Embryonic facial prominence (tissue), 1 donor: ENCODE data around the gene OSBPL5.

Experiments used
- DNase-seq: peaks from one replicate; pipeline ENCODE4 v3.0.0-alpha.2; 2016; ENCODE audit errors: extremely low spot score

OSBPL5 gene

DNA sequence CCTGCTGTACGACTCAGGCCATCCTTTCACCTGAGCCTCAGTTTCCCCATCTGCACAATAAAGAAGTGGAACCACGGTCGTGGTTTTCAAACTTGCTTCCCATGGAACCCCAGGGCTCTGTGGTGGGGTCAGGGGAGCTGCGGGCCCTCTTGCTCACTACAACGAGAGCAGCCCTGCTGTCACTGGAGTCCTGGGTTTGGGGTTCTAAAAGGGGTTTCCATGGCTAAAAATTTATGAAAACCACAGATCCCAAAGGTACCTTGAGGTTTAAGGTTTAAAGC lies 62.5 kb downstream of the OSBPL5 start:
- DNase-seq, result no peak

DNA sequence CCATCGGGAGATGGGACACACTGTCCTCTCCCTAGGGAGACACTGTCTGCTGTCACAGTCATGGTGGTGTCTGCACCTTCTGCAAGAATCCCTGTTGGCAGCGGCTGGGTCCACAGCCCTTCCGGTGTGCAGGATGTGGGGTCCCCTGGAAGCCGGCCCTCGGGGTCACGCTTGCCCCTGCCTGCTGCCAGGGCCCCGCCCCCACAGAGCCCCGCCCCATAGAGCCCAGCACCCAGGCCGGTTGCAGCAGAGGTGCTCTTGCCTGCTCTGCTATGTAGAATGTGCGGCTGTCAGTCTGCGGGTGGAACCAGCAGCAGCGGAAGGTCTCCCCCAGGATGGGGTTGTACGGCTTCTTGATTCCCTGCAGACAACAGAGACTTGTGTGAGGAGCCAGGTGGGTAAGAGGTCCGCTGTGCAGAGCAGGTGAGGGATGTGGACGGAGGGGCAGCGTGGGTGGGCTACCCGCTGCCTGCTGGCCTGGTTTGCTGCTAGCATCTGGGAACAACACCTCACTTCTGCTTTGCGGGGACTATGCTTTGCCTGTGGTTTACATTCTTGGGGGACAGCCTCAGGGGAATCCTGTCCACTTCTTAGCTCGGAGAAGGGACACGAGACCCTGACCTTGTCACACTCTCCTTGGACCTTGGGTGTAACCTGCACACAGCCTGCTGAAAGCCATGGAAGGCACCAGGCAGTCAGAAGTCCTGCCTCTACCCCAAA lies 63.0 kb downstream of the OSBPL5 start:
- no peak for DNase-seq

DNA sequence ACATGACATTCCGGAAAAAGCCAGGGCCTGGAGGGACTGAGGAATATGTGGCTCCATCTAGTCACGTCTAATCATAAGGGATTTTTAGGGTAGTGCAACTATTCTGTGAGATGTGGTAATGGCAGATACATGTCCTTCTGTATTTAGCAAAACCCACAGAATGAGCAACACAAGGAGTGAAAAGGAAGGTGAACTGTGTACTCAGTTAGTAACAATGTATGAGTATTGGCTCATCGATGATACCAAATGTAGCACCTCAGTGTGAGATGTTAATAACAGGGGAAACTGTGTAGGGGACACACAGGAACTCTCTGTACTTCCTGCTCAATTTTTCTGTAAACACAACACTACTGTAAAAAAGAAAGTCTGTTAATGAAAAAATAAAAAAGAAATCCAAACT lies 65.9 kb downstream of the OSBPL5 start:
- no peak for DNase-seq

DNA sequence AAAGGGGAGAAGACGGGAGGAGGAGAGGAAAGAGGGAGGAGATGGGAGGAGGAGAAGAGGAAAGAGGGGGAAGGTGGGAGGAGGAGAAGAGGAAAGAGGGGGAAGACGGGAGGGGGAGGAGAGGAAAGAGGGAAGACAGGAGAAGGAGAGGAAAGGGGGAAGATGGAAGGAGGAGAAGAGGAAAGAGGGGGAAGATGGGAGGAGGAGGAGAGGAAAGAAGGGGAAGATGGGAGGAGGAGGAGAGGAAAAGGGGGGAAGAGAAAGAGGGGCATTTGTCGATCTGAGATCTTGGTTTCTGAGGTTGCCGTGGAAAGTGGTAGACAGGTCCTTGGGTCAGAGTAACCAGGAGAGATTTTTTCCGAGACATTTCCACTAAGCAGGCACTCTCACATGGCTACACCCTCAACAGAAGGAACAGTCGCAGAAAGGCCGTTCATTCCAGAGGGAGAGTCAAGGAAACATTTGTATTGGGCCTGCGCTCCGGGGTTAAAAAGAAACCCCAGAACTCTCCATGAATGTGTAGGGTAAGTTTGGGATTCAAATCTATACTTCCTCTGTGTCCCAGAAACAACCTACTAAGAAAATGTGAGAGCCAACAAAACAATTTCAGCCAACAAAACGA lies 68.1 kb downstream of the OSBPL5 start:
- DNase-seq, result no peak

DNA sequence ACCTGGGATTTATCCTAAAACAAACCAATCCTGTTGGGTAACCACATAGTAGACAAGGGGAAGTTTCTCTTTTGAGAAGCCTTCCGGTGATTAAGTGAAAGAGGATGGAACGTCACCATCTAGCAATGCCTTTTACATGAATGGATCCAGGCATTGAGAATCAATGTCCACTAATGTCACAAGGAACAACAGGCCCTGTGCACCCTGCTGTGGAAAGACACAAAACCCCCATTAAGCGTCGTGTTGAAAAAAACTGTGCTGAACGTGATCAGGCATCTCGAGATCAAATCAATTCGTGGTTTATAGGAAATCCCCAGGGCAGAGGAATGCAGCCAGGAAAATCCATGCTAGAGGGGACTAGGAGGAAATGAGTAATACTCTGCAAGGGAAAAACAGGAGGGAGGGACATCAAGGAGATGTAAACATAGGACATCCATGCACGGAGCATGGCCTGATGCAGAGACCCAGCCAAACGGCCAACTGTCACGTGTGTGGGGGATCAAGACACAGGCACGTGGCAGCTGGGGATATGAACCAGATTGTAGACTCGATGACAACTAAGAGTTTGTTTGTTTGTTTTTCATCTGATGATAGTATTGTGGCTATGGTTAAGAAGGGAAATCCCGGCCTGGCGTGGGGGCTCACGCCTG lies 69.3 kb downstream of the OSBPL5 start:
- DNase-seq, result peak; percentile 22

DNA sequence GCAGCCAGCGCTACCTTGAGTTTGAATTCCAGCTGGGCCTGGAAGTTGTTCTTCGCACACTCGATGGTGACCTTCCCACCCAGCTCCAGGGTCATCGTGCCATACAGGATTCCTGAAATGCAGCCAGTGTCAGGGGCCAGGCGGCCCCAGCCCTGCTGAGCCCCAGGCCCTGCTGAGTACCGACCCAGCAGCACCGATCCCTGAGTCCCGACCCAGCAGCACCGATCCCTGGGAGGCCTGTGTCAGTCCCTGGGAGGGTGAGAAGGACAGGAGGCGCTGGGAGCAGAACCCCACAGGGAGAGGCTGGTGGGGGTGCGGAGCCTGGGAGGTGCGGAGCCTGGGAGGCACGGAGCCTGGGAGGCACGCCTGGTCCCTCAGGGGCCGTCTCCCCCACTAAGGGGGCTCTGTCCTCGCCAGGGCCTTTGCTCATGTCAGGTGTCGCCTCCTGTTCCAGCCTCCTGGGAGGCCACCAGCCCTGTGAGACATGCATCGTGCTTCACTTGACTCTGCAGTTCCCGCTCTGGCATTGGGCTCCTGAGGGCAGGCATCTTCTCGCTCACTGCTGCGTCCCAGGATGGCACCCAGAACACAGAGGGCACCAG lies 70.8 kb downstream of the OSBPL5 start:
- DNase-seq, result no peak

DNA sequence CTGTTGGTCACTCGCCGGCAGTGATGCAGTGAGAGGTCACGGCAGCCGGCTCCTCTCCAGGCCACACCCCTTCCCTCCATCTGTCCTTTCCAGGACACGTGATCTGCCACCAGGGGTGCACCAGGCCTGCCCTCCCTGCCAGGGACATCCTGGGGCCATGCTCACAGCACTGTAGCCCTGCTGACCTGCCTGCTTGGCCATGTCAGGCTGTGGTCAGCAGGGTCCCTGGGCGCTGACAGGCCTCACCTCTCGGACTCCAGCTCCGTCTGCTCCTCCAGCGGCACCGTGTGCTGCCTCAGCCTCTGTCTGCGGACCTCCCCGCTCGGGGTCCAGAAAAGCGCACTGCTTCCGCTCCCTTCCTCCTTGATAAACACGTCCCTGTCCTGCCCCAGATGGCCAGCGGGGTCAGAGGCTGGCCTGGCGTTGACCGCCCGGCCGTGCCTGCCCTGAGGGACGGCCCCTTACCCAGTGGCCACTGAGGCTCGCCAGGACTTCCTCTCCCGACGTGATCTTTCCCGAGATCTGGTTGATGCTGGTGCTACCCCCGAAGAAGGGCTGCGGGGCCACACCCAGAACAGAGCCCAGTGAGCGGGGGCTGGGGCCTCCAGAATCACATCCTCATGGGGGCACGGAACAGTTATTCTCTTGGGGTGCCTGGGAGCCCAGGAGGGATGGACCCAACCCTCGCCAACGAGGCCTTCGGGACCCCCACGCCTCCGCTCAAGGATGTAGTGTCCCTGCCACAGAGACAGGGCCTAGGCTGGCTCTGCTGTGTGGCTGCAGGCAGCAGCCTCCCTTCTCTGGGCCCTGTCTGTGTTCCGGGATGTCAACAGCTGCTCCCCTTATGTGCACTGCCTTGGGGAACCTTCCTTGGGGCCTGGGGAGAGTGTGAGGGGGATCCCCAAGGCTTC lies 71.6 kb downstream of the OSBPL5 start:
- no peak for DNase-seq

DNA sequence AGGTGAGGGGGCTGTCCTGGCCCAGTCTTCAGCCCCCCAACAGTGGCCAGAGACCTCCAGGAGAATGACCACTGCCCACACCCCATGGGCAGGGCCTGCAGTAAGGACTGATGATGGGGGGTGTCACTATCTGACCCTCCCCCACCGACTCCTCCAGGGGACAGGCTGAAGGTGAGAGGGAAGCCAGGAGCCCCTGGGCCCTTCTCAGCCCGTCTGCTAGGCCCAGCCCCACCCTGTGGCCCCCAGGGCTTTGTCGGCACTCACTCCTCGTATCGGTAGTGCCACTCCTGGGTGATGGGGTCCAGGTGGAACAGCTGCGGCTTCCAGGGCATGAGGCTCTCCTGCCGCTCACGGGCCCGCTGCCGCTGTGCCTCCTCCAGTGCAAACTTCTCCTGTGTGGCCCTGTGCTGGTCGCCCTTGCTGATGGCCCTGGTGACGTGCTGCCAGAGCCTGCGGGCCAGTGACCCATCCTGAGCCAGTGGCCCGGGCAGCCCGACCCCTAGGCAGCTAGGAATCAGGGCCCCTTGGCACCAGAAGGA lies 72.4 kb downstream of the OSBPL5 start:
- no peak for DNase-seq

DNA sequence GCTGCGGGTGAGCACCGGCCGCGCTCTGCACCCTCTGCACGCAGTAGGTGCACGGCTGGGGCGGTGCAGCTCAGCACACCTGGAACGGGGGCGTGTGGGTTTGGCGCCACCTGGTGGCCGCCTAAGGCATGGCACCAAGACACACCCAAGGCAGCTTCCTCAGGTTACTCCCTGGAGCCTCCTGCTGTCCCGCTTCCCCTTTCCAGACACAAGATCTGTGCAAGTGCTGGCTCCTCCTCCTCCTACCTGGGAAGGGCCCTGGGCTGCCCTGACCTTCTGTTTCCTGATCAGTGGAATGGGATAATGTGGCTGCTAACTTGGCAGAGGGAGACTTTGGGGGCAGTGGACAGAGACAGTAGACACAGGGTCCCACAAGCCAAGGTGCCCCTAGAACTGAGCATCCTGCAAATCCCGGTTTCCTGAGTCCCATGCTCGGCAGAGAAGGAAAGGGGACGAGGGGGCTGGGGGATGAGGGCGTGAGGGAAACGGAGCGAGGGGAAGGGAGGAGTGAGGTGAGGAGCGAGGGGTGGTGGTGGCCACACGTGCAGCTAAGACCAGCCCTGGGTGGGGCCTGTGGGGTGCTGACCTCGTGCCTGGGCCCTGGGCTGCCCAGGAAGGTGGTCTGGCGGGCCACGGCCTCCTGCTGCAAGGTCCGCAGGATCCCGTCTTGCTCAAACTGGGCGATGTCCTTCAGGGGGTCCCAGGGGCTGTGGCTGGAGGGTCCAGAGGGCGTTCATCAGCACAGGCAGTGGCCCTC lies 73.1 kb downstream of the OSBPL5 start:
- no peak for DNase-seq

DNA sequence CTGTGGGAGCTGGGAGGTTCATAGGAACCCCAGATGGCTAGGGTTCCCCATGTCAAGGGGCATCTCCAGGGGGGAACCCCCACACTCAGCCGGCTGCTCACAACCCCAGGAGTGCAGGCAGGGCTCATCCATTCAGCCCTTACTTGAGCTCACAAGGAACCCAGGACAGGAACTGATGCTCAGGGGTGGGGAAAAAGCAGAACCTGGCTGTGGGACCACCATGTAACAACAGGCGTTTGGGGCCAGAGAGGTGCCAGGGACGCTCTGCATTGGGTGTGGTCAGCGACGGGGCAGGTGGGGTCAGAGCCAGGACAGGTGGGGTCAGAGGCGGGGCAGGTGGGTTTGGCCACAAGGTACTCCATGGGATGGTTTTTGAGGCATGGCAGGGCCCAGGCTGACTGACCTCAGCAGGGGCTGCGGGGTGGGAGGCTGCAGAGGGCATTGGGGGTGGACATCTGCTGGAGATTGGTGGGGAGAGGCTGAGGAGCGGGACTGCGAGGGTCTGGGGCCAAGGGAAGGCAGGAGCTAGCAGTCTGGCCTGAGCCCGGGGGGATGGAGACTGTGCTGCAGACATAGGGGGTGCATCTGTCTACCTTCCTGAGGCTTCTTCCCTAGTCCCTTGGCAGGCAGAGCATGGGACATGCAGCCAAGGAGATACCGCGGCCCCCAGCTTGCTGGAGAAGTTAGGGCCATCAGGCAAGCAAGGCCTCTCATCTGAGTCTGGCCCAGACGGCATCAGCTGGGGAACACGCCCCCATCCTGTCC lies 73.8 kb downstream of the OSBPL5 start:
- no peak for DNase-seq

DNA sequence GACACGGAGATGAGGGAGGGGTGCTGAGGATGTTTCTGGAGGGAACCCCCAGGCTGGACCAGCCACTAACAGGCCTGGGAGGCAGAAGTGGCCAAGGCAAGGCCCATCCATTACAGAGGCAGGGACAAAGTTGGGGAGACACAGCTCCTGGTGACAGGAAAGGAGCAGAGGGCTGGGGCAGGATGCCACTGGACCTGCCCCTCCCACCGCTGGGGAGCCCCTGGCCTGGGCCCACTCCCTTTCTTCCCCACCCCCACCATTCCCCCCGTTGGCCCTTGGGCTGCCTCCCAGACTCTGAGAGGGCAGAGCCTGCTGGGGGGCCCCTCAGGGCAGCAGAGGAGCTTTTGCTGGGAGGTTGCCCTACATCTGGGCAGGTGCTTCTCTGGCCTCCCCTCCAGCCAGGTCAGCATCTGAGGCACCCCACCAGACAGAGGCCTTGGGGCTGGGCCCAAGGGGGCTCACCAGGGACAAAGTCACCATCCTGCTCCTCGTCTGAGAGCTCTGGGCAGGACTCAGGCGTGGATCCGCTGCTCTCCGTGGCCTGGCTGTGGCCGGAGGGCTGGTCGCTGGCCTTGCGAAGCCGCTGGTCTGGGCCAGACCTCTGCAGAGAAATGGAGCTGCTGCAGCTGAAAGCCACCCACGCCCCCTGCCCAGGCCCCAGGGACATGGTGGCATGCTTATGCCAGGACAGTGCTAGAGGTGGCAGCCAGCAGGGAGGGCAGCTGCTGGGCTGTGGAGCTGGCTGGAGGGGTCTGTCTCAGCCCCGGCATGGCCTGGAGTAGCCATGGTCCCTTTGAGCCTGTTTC lies 74.8 kb downstream of the OSBPL5 start:
- DNase-seq, result no peak

DNA sequence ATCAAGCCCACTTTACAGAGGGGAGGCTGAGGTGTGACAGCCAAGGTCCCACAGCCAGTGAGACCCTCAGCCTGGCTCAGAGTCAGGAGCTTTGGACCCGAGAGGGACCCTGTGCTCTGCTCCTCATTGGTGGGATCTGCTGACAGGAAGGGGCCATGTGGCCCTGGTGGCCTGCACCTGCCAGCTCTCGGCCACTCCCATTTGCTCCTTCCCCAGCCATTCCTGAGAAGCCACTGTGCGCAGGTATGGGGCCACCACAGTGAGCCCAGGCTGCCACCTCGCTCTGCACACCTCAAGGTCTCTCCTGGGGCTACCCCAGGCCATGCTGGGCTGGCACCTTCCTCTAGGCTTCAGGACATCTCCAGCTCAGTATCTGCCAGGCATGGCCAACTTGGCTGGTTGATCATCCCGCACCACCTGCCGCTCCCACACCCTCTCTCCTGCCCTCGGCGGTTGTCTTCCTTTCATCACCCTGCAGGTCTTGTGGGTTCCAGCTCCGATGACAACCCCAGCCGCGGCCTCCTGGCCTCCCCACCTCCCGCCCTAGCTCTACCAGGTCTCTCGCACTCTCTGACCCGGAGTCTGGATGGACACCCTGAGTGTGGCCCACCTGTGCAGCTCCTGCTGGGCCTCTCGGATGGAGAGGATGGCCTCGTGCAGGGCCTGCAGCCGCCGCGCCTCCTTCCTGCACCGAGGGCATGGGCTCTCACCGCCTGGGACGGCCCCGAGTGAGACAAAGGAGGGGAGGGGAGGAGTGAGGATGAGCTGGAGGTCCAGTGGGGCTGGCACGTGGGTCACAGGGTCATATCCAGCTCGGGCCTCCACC lies 75.7 kb downstream of the OSBPL5 start:
- no peak for DNase-seq

DNA sequence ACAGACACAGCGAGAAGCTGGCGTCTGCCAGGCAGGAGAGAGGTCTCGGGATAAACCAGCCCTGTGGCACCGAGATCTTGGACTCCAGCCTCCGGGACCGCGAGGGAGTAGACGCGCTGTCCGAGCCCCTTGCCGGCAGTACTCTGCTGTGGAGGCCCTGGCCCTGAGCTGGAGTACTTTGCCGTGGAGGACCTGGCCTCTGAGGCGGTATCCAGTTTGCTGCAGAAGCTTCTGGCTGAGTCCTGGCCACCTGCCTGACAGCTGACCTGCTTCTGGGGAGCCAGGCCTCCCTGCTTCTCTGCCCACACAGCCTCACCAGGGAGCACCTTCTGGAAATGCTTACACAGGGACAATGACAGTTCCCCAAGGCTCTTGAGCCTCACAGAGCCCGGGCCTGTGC lies 76.3 kb downstream of the OSBPL5 start:
- DNase-seq, result no peak

DNA sequence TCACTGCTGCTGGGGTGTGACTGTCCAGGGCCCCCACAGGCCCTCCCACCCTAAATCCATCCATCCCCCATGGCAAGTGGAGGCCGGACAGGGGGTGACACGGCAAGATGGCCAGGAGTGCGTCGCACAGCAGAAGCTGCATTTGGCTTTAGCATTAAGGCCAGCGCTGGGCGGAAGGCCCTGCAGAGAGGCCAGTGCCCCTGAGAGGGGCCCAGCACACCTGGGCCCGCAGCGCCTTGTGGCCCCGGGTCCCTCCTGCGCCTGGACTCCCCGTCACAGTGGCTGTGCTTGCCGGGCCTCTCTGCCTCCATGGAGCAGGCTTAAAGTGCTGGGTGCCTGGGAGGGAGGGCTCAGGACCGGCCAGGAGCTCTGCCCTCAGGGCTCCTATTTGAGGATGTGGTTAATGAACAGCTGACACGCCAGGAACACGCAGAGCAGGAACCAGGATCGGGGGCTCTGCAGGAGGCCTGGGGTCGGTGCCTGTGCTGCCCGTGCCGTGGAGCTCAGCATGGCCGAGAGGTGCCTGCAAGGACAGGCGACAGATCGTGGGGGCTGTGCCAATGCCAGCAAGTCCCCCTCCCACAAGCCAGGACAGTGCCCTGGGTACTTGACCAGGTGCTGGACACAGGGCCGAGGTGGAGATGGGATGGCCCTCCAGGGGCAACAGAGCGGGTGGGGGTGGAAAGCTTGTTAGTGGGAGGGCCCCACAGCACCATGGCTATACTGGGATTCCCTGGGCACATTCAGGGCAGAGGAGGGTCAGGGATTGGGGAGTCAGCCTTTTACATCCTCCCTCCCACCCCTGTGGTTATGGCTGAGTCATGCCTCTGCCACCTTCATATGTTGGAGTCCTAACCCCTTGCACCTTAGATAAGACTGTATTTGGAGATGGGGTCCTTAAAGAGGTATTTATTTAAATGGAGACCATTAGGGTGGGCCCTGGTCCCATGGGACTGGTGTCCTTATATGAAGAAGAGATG lies 77.0 kb downstream of the OSBPL5 start:
- no peak for DNase-seq

DNA sequence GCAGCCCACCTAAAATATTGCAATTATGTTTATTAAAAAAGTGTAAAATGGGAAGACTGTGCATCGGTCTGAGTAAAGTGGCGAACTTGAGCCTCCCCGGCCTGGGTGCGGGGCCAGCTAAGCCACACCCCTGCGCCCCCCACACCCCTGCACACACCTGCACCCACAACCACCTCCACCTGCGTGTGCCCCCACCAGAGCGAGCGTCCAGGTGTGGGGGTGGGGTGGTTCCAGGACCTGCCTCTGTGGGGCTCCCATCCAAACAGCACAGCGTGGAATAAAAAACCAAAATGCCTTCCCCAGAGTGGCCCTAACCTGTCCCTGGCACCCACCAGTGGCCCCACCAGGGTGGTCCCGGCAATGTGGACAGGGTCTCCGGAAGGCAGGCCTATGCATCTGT lies 77.7 kb downstream of the OSBPL5 start:
- no peak for DNase-seq

DNA sequence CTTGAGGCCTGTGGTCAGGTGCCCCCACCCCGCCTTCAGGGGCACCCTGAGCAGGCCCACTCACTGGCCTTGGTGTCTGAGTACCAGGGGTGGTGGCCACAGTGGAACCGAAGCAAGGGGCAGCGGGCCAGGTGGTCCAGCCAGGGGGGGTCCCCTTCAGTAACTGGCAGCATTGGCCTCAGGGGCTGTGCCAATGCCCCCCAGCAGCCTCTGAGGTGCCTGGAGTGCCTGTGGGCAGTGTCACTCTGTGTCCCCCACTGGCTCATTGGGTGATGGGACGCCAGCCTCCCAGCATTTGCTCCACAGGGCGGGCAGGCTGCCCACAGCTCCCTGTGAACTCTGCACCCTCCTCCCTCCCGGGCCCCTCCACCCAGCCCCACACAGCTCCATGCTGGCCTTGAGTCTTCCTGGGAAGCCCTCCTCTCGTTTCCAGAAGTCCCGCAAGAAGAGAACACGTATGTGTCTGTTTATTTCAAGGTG lies 78.4 kb downstream of the OSBPL5 start:
- DNase-seq, result no peak

DNA sequence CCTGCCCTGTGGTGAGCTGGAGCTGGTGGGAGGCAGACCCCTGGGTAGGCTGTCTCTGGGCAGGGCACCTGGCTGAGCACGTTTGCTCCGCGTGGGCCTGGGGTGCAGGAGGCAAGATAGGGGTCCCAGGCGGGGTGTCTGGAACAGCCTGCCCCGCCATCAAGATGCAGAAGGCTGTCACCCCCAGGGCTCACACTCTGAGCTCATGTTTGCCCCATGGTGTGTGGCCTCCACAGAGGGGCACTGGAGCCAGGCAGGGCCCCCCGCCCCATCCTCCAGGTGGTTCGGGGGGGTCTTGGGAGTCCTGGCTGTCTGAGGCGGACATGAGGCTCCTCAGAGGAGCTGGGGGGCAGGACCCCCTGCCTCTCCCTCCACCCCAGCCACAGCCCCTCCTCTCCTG lies 79.0 kb downstream of the OSBPL5 start:
- no peak for DNase-seq
